Measurements from ENCODE around the gene TMEM87A.

The TMEM87A gene

GRCh38 chr15:42228036-42228435, 45.2 kb downstream of the TMEM87A start:
- no peak for DNase-seq (ENCODE audit: low spot score)
- TF ChIP-seq, protein P1, sequence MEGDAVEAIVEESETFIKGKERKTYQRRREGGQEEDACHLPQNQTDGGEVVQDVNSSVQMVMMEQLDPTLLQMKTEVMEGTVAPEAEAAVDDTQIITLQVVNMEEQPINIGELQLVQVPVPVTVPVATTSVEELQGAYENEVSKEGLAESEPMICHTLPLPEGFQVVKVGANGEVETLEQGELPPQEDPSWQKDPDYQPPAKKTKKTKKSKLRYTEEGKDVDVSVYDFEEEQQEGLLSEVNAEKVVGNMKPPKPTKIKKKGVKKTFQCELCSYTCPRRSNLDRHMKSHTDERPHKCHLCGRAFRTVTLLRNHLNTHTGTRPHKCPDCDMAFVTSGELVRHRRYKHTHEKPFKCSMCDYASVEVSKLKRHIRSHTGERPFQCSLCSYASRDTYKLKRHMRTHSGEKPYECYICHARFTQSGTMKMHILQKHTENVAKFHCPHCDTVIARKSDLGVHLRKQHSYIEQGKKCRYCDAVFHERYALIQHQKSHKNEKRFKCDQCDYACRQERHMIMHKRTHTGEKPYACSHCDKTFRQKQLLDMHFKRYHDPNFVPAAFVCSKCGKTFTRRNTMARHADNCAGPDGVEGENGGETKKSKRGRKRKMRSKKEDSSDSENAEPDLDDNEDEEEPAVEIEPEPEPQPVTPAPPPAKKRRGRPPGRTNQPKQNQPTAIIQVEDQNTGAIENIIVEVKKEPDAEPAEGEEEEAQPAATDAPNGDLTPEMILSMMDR (conservative IDR thresholded peaks at IDR 0.05; ENCODE audit: low read depth) = no peak
- ChIA-PET POLR2A (ENCODE audit: low non-redundant PET) (no interaction called here), CTCF (no interaction called here)
- no peak overlapping the region for H3K27ac ChIP-seq

- CTCF ChIA-PET = no interaction called here
Observed at GRCh38 chr15:42226648-42227047, 46.6 kb downstream of the TMEM87A start.

GRCh38 chr15:42220216-42220615, 53.0 kb downstream of the TMEM87A start:
- DNase-seq (ENCODE audit: low spot score) = no peak
- H3K27ac ChIP-seq = no peak overlapping the region
- POLR2A ChIA-PET (ENCODE audit: low non-redundant PET) = no interaction called here
- CTCF ChIA-PET = interaction anchor here (0.6 kb wide), 1 partner anchor 14 kb away, joined by 3 read pairs; no protein-coding TSS in a partner anchor
- TF ChIP-seq, protein P1 (conservative IDR thresholded peaks at IDR 0.05; ENCODE audit: low read depth) = no peak

More at GRCh38 chr15:42226648-42227047, 46.6 kb downstream of the TMEM87A start:
- no peak overlapping the region for H3K27ac ChIP-seq
- TF ChIP-seq, protein P1 (conservative IDR thresholded peaks at IDR 0.05; ENCODE audit: low read depth) = no peak
- POLR2A ChIA-PET (ENCODE audit: low non-redundant PET) = no interaction called here
- DNase-seq (ENCODE audit: low spot score) = no peak

DNA sequence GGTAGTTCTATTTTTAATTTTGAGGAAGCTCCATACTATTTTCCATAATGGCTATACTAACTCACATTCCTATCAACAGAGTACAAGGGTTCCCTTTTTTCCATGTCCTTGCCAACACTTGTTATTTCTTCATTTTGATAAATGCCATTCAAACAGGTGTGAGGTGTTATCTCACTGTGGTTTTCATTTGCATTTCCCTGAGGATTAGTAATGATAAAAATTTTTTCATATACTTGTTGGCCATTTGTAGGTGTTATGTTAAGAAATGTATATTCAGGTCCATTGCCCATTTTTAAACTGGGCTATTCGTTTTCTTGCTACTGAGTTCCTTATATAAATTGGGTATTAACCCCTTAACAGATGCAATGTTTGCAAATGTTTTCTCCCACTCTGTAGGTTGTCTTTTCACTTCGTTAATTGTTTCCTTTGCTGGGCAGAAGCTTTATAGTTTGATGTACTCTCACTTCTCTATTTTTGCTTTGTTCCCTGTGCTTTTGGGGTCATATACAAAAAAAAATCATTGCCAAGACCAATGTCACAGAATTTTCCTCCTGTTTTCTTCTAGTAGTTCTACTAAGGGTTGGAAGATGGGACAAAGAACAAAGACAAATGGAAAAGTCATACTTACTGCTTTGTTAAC, 54.2 kb downstream of the TMEM87A start:
- TF ChIP-seq, protein P1 (conservative IDR thresholded peaks at IDR 0.05; ENCODE audit: low read depth) = no peak
- DNase-seq (ENCODE audit: low spot score) = no peak
- POLR2A ChIA-PET (ENCODE audit: low non-redundant PET) = no interaction called here
- CTCF ChIA-PET = no interaction called here
- no peak overlapping the region for H3K27ac ChIP-seq

GRCh38 chr15:42217568-42217967, 55.7 kb downstream of the TMEM87A start:
- H3K27ac ChIP-seq = no peak overlapping the region
- TF ChIP-seq, protein P1 (conservative IDR thresholded peaks at IDR 0.05; ENCODE audit: low read depth) = no peak
- POLR2A ChIA-PET (ENCODE audit: low non-redundant PET) = no interaction called here
- CTCF ChIA-PET = no interaction called here
- DNase-seq (ENCODE audit: low spot score) = no peak

- no peak for DNase-seq (ENCODE audit: low spot score)
- TF ChIP-seq, protein P1 (conservative IDR thresholded peaks at IDR 0.05; ENCODE audit: low read depth) = no peak
- POLR2A ChIA-PET (ENCODE audit: low non-redundant PET) = interaction anchor here (0.6 kb wide), 1 partner anchor 8 kb away, joined by 4 read pairs; the partner anchor contains the start of gene VPS39
- H3K27ac ChIP-seq = no peak overlapping the region
- CTCF ChIA-PET = interaction anchor here (0.7 kb wide), 1 partner anchor 519 kb away, joined by 3 read pairs; no protein-coding TSS in a partner anchor
Observed at GRCh38 chr15:42215913-42216829, 57.1 kb downstream of the TMEM87A start.
